ENCODE measurements around the gene MTAP.

Gene MTAP

DNA sequence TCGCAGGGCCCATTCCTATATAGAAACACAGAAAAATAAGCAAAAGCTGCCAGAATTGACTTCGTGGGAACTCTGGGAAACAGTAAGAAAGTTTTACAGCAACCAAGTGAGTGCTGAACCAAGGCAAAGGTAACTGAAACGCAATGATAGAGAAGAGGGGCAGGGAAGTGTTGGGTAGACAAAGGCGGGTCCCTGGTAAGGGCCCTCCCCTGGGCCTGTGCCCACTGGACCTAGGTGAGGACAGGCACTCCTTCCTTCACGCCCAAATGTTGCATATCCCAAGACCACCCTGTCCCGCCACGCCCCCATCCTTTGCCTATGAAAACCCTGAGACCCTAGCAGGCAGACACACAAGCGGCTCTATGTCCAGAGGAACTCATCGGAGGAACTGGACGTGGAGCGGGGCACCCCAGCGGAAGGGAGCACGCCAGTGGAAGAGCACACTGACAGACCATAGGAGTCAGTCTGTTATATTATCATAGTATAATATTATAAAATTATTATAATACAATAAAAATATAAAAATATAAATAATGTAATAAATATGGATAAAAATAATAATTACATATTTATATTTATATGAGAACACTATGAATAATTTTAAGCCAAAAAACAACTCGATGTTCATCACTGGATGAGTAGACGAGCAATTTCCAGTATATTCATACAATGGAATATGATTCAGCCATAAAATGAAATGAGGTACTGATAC, 163.9 kb downstream of the MTAP start:
- in situ Hi-C loops (cut with MboI; ENCODE audit: low sequenced_read_pairs): no loop called here
- Histone ChIP-seq H3K27me3 (ENCODE audit: low read depth) (no peaks in the 10 kb centered on the region), H3K36me3 (replicated peaks) (peaks cover 39% of the 10 kb centered on the region), H3K4me3 (no peak overlapping the region), H3K9me3 (no peaks in the 10 kb centered on the region), H3K4me1 (no peaks in the 10 kb centered on the region)
- no peak for DNase-seq (ENCODE audit: low spot score in 2 of 2)

DNA sequence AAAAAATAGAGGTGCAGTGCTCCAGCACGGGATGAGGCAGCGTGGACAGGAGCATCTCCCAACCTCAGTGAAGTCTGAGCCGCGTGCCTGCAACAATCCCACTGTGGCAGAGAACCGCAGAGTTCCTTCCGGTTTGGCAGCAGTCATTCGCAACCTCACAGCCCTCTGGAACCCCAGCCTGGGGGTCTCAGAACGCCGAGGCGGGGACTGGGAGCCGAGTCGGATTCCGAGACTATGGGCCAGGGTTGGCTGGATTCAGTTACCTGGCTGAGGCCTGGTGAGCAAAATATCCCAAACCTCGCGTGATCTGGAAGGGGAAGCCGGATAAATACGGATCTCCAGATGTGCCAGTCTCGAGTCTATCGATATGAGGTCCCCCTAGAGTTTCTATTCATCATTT, 164.7 kb downstream of the MTAP start:
- Histone ChIP-seq H3K36me3 (replicated peaks) (peaks cover 43% of the 10 kb centered on the region), H3K4me1 (no peaks in the 10 kb centered on the region), H3K27me3 (ENCODE audit: low read depth) (no peaks in the 10 kb centered on the region), H3K9me3 (no peaks in the 10 kb centered on the region), H3K4me3 (no peak overlapping the region)
- in situ Hi-C loops (cut with MboI; ENCODE audit: low sequenced_read_pairs): no loop called here
- DNase-seq (ENCODE audit: low spot score in 2 of 2): no peak

DNA sequence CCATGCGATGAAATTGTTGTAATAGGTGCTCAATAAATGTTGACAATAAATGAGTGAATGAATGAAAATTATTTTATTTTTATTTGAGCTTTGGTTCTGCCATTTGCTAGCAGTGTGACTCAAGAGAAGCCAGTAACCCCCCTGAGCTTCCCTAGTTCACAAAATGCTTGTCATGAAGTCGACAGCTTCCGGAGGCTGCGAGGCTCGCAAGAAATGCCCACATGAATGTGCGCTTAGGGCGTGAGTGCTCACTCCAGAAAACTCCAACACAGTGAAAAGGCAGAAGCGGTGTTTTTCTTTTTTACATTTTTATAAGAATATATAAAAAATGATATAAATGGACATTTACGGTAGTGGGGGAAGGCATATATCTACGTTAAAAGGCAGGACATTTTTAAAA, 165.3 kb downstream of the MTAP start:
- in situ Hi-C loops (cut with MboI; ENCODE audit: low sequenced_read_pairs): no loop called here
- no peaks in the 10 kb centered on the region for H3K27me3 ChIP-seq (ENCODE audit: low read depth)
- H3K4me3 ChIP-seq: no peak overlapping the region

DNA sequence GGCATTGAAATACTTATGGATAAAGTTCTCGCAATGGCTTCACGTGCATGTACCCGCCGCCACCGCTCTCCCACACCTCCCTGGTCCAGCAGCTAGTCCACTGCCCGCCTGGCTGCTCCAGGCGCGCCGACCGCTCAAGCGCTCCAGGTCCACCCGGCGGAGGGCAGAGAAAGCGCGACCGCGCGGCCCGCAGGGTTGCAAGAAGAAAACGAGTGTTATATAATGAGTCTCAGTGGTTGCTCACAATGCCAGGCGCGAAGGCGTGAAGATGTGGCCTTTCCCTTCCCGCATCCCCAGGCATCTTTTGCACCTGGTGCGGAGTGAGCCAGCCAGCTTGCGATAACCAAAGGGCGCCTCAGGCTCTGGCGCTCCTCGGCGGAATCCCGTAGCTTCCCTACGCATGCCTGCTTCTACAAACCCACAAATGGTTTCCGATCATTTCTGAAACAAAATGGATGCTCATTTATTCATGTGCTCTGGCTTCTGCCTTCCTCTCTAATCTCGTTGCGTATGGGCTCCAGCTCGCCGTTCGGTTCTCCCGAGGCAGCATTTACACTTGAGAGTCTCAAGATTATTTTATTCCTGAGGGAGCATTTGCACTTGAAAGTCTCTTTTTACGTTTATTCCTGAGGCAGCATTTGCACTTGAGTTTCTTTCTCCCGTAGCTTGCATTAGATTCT, 166.0 kb downstream of the MTAP start:
- in situ Hi-C loops (cut with MboI; ENCODE audit: low sequenced_read_pairs): no loop called here
- peaks cover 43% of the 10 kb centered on the region for H3K36me3 ChIP-seq (replicated peaks)

More for the DNA sequence above, 165.3 kb downstream of the MTAP start:
- Histone ChIP-seq H3K36me3 (replicated peaks) (peaks cover 43% of the 10 kb centered on the region), H3K4me1 (no peaks in the 10 kb centered on the region), H3K9me3 (no peaks in the 10 kb centered on the region)
- no peak for DNase-seq (ENCODE audit: low spot score in 2 of 2)

DNA sequence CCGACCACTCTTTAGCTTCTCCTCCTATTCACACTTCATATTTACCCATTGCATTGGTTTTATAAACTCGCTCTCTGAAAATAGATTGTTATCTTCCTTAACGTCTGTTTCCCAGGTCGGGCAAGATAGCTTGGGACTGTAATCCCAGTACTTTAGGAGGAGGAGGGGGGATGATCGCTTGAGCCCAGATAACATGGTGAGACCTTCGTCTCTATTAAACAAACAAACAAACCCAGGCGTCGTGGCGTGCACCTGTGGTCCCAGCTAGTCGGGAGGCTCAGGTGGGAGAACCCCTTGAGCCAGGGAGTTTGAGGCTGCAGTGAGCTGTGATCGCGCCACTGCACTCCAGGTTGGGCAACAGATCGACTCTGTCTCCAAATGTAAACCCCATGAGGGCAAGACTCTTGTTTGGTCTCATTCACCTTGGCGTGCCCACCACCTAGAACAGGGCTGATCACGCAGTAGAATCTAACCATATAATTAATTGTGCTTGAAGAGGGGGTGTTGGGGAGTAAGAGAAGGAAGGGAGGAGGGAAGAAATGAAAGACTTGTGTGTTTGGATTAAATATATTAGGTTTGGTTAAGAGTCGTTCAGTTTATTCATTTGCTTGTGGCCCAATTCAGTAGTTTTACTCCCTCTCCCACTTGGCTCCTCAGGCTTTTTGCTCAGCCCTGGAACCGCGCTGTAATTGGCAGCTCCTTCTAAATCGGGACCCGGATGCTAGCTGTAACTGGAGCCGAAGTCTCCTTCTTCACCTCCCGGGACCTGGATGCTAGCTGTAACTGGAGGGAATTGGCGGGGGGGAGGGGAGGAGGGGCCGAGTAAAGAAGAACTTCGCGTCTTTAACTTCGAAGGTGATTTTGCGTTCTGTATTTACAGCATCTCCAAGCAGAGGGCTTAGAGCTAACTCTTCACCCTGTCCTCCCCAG, 166.8 kb downstream of the MTAP start:
- no peak for DNase-seq (ENCODE audit: low spot score in 2 of 2)
- Histone ChIP-seq H3K4me1 (no peaks in the 10 kb centered on the region), H3K36me3 (replicated peaks) (peaks cover 43% of the 10 kb centered on the region), H3K9me3 (no peaks in the 10 kb centered on the region), H3K4me3 (no peak overlapping the region), H3K27me3 (ENCODE audit: low read depth) (no peaks in the 10 kb centered on the region)
- in situ Hi-C loops (cut with MboI; ENCODE audit: low sequenced_read_pairs): no loop called here

More for the DNA sequence above, 166.0 kb downstream of the MTAP start:
- H3K27me3 ChIP-seq (ENCODE audit: low read depth): no peaks in the 10 kb centered on the region
- no peaks in the 10 kb centered on the region for H3K9me3 ChIP-seq
- DNase-seq (ENCODE audit: low spot score in 2 of 2): no peak
- H3K4me1 ChIP-seq: no peaks in the 10 kb centered on the region
- H3K4me3 ChIP-seq: no peak overlapping the region

DNA sequence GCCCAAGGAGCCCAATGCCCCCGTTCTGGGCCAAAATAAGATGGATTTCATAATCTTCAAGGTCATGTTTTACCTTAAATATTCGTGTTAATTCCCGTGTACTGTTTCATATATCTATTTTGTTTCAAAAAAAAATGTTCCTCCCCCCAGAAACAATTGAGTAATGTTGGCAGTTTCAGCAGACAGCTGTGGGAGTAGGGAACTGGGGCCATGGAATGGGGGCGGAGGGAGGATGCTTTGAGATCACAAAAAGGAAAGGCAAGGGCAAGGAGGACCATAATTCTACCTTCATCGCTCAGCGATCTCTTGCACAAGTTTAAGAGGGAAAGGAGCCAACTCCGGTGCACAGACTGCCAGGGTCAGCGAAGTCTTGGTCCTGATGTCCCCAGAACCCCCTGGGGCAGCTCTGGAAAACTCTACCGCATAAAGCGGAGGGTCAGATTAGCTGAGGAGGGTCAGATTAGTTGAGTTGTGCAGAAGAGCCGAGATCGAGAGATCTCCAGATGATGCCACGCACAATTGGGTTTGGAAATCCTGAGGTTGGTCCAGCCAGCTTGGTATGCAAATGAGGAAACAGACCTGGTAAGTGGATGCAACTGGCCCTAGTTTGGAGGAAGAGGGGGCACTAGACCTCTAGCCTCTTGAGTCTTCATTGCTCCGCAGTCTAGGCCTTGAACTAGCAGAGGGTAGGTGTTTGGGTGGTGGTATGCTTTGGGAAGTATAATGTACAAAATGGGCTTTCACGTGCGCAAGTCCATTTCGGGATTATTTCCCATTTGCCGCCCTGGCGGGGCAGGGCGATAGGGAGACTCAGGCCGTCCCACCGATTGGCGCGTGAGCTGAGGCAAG, 167.7 kb downstream of the MTAP start:
- Histone ChIP-seq H3K36me3 (replicated peaks) (peaks cover 43% of the 10 kb centered on the region), H3K9me3 (no peaks in the 10 kb centered on the region), H3K4me3 (no peak overlapping the region), H3K4me1 (no peaks in the 10 kb centered on the region), H3K27me3 (ENCODE audit: low read depth) (no peaks in the 10 kb centered on the region)
- no peak for DNase-seq (ENCODE audit: low spot score in 2 of 2)
- in situ Hi-C loops (cut with MboI; ENCODE audit: low sequenced_read_pairs): no loop called here

DNA sequence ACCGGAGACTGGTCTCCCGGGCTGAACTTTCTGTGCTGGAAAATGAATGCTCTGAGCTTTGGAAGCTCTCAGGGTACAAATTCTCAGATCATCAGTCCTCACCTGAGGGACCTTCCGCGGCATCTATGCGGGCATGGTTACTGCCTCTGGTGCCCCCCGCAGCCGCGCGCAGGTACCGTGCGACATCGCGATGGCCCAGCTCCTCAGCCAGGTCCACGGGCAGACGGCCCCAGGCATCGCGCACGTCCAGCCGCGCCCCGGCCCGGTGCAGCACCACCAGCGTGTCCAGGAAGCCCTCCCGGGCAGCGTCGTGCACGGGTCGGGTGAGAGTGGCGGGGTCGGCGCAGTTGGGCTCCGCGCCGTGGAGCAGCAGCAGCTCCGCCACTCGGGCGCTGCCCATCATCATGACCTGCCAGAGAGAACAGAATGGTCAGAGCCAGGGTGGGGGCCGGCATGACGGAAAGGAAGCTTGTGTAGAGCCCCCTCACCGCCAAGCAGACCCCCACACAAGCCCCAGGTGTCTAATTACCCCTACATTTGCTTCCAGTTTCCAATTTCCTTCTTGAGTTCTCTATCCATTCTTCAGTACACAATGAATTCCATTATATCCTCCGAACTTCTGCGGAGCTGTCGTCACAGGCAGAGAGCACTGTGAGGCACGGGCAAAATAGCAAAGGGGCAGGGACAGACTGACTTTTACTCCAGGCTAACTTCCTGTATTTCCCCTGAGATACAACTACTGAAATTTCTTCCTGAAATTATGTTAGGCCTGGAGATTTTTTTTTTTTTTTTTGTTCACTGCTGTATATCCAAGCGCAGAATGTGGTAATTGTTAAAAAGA, 168.6 kb downstream of the MTAP start:
- no peak for DNase-seq (ENCODE audit: low spot score in 2 of 2)
- H3K36me3 ChIP-seq (replicated peaks): peaks cover 43% of the 10 kb centered on the region
- no peaks in the 10 kb centered on the region for H3K4me1 ChIP-seq
- no peak overlapping the region for H3K4me3 ChIP-seq
- H3K9me3 ChIP-seq: no peaks in the 10 kb centered on the region
- H3K27me3 ChIP-seq (ENCODE audit: low read depth): no peaks in the 10 kb centered on the region
- in situ Hi-C loops (cut with MboI; ENCODE audit: low sequenced_read_pairs): no loop called here

DNA sequence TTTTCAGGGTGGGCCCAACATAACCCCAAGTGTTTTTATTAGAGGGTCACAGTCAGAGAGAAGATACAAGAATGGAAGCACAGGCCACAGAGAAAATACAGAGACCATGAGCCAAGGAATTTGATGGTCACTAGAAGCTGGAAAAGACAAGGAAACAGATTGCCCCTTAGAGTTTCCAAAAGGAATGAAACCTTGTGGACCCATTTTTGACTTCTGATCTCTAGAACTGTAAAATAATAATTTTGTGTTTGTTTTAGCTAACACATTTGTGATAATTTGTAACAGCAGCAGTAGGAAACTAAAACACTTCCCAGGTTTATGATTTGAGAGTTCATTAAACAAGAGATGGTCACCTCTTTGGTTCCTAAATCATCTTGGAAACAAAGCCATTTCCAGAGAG, 169.9 kb downstream of the MTAP start:
- H3K4me1 ChIP-seq: no peaks in the 10 kb centered on the region
- in situ Hi-C loops (cut with MboI; ENCODE audit: low sequenced_read_pairs): no loop called here
- H3K4me3 ChIP-seq: no peak overlapping the region
- peaks cover 36% of the 10 kb centered on the region for H3K36me3 ChIP-seq (replicated peaks)
- H3K27me3 ChIP-seq (ENCODE audit: low read depth): no peaks in the 10 kb centered on the region
- DNase-seq (ENCODE audit: low spot score in 2 of 2): no peak
- H3K9me3 ChIP-seq: no peaks in the 10 kb centered on the region

DNA sequence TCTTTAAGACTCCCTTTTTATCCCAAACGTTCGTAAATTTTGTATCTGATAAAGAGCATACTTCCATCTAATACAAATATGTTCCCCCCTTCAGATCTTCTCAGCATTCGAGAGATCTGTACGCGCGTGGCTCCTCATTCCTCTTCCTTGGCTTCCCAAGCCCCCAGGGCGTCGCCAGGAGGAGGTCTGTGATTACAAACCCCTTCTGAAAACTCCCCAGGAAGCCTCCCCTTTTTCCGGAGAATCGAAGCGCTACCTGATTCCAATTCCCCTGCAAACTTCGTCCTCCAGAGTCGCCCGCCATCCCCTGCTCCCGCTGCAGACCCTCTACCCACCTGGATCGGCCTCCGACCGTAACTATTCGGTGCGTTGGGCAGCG, 171.9 kb downstream of the MTAP start:
- in situ Hi-C loops (cut with MboI; ENCODE audit: low sequenced_read_pairs): no loop called here
- peaks cover 21% of the 10 kb centered on the region for H3K36me3 ChIP-seq (replicated peaks)
- no peaks in the 10 kb centered on the region for H3K4me1 ChIP-seq
- DNase-seq (ENCODE audit: low spot score in 2 of 2): no peak
- no peaks in the 10 kb centered on the region for H3K27me3 ChIP-seq (ENCODE audit: low read depth)
- H3K4me3 ChIP-seq: no peak overlapping the region
- H3K9me3 ChIP-seq: no peaks in the 10 kb centered on the region

DNA sequence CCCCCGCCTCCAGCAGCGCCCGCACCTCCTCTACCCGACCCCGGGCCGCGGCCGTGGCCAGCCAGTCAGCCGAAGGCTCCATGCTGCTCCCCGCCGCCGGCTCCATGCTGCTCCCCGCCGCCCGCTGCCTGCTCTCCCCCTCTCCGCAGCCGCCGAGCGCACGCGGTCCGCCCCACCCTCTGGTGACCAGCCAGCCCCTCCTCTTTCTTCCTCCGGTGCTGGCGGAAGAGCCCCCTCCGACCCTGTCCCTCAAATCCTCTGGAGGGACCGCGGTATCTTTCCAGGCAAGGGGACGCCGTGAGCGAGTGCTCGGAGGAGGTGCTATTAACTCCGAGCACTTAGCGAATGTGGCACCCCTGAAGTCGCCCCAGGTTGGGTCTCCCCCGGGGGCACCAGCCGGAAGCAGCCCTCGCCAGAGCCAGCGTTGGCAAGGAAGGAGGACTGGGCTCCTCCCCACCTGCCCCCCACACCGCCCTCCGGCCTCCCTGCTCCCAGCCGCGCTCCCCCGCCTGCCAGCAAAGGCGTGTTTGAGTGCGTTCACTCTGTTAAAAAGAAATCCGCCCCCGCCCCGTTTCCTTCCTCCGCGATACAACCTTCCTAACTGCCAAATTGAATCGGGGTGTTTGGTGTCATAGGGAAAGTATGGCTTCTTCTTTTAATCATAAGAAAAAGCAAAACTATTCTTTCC, 172.4 kb downstream of the MTAP start:
- no peak for DNase-seq (ENCODE audit: low spot score in 2 of 2)
- H3K27me3 ChIP-seq (ENCODE audit: low read depth): no peaks in the 10 kb centered on the region
- in situ Hi-C loops (cut with MboI; ENCODE audit: low sequenced_read_pairs): loop anchor here (25.0 kb wide), 1 partner anchor 462 kb away; the partner anchor contains the start of gene DMRTA1

DNA sequence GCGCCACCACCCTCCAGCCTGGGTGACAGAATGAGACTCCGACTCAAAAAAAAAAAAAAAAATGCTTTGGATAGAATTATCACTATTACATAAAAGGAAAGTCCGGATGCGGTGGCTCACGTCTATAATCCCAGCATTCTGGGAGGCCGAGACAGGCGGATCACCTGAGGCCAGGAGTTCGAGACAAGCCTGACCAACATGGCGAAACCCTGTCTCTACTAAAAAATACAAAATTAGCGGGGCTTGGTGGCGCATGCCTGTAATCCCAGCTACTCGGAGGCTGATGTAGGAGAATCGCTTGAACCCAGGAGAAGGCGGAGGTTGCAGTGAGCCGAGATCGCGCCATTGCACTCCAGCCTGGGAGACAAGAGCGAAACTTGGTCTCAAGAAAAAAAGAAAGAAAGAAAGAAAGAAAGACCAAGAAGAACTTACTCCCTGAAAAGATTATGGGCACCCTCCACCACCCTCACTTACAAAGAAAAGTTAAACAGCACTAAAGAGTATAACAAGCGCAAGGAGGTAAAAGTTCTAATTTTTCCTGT, 174.0 kb downstream of the MTAP start:
- in situ Hi-C loops (cut with MboI; ENCODE audit: low sequenced_read_pairs): loop anchor here (25.0 kb wide), 1 partner anchor 461 kb away; the partner anchor contains the start of gene DMRTA1
- no peaks in the 10 kb centered on the region for H3K4me1 ChIP-seq
- peaks cover 3% of the 10 kb centered on the region for H3K36me3 ChIP-seq (replicated peaks)
- H3K27me3 ChIP-seq (ENCODE audit: low read depth): no peaks in the 10 kb centered on the region
- H3K9me3 ChIP-seq: no peaks in the 10 kb centered on the region
- DNase-seq (ENCODE audit: low spot score in 2 of 2): no peak
- no peak overlapping the region for H3K4me3 ChIP-seq

More for the DNA sequence above, 172.4 kb downstream of the MTAP start:
- Histone ChIP-seq H3K4me1 (no peaks in the 10 kb centered on the region), H3K4me3 (no peak overlapping the region), H3K9me3 (no peaks in the 10 kb centered on the region), H3K36me3 (replicated peaks) (peaks cover 18% of the 10 kb centered on the region)

DNA sequence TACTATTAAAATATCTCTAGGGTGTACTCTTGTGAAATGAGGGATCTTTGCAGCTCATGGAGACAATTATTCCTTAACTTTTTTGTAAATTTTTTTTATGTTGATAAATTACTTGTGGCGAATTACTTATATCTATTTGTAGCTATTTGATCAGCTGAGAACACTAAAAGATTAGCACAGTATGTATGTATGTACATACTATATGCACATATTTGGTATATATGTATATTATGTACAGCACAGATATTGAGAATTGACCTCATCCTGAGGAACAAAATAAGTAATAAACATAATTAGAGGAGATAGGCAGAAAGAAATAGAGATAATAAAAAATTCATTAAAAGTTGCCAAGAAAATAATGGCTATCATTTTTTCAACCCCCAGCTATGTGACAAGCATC, 180.0 kb downstream of the MTAP start:
- no peak for DNase-seq (ENCODE audit: low spot score in 2 of 2)
- H3K4me1 ChIP-seq: peaks cover 21% of the 10 kb centered on the region
- H3K36me3 ChIP-seq (replicated peaks): no peaks in the 10 kb centered on the region
- in situ Hi-C loops (cut with MboI; ENCODE audit: low sequenced_read_pairs): loop anchor here (25.0 kb wide), 1 partner anchor 455 kb away; the partner anchor contains the start of gene DMRTA1
- no peak overlapping the region for H3K4me3 ChIP-seq
- no peaks in the 10 kb centered on the region for H3K9me3 ChIP-seq
- no peaks in the 10 kb centered on the region for H3K27me3 ChIP-seq (ENCODE audit: low read depth)
